GM23248 (cell line): ENCODE data around the gene MIGA2.

Experiments used
- EZH2 ChIP-seq: fragments of 200-600 bp; sonication (generic); IDR thresholded peaks from 2 replicates; pipeline ENCODE4 v1.6.1; 2018; ENCODE audit warnings: antibody characterized with exemption, mild to moderate bottlenecking; ENCODE audit not compliant: insufficient read depth, poor library complexity, severe bottlenecking
- EZH2phosphoT487 ChIP-seq: fragments of 200-600 bp; sonication (generic); IDR thresholded peaks from 2 replicates; pipeline ENCODE4 v1.6.1; 2018; ENCODE audit warnings: antibody characterized with exemption, moderate library complexity, mild to moderate bottlenecking, low read depth; ENCODE audit not compliant: insufficient read depth

DNA sequence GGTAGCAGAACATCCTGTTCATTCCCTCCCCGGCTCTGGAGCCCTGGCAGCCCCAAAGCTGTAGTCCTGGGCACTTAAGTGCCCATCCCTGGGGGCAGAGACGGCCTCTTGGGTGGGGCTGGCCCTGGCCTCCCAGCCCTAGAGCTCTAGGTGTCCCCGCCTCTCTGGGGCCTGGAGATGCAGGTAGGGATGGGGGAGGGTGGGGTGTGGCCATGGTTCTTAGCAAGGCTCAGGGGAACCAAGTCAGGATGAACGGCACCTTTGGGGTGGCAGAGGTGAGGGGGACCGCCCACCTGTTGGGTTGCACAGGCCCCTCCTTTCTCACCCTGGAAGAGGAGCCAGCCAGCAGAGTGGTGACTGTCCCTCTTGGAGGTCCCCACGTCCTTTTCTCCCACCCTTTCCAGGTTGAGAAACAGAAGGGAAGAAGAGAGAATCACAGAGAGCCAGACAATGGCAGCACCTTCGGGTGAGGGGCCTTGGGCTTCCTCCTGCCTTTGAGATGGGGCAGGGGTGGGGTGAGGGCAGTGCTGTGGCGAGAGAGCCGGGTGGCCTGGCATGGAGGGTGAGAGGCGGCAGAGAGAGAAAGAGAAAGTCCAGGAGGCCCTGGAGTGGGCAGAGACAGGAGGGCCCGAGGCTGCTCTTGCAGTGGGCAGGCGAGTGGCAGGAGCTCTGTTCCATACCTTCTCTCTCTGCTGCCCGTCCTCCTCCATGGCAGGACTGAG, 71.8 kb downstream of the MIGA2 start:
- TF ChIP-seq EZH2 = no peak
- TF ChIP-seq EZH2phosphoT487 = no peak
